HG03196 (cell line): ENCODE measurements around the gene RANGAP1.

Source experiments
- ATAC-seq: cut with Tn5 transposase; IDR thresholded peaks from one replicate; pipeline ENCODE4 v1.9.1; 2021; ENCODE audit not compliant: unreplicated experiment

Gene RANGAP1

GRCh38 chr22:41204066-41204465 is 81.9 kb downstream of the RANGAP1 start:
- ATAC-seq = no peak

DNA sequence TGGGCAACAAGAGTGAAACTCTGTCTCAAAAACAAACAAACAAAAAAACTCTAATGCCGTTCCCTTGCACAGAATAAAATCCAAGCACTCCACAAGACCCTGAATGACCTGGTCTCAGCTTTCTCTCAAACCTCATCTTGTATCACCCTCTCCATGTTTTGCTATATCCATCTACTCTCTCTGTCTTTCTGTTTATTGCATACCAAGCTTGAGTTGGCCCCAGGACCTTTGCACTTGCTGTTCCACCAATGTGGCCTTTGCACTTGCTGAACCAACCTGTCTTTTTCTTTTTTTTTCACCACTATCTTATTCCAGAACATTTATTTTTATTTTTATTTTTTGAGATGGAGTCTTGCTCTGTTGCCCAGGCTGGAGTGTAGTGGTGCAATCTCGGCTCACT is 82.9 kb downstream of the RANGAP1 start:
- ATAC-seq = no peak

DNA sequence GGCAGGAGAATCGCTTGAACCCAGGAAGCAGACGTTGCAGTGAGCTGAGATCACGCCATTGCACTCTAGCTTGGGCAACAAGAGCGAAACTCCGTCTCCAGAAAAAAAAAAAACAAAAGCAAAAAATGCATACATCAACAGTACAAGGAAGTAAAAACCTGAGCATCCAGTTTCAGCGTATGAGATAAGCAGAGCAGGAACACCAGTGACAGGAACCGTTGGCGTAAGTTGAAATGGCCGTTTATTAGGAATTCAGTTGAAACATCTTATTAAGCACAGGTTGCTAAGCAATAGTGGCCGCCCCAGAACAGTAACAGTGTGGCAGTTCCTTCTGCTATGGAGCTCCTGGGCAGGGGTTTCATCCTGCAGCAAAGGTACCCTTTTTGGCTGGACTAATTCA is 84.8 kb downstream of the RANGAP1 start:
- ATAC-seq = no peak

- ATAC-seq = no peak
Measured at GRCh38 chr22:41198027-41198580, 87.9 kb downstream of the RANGAP1 start.

DNA sequence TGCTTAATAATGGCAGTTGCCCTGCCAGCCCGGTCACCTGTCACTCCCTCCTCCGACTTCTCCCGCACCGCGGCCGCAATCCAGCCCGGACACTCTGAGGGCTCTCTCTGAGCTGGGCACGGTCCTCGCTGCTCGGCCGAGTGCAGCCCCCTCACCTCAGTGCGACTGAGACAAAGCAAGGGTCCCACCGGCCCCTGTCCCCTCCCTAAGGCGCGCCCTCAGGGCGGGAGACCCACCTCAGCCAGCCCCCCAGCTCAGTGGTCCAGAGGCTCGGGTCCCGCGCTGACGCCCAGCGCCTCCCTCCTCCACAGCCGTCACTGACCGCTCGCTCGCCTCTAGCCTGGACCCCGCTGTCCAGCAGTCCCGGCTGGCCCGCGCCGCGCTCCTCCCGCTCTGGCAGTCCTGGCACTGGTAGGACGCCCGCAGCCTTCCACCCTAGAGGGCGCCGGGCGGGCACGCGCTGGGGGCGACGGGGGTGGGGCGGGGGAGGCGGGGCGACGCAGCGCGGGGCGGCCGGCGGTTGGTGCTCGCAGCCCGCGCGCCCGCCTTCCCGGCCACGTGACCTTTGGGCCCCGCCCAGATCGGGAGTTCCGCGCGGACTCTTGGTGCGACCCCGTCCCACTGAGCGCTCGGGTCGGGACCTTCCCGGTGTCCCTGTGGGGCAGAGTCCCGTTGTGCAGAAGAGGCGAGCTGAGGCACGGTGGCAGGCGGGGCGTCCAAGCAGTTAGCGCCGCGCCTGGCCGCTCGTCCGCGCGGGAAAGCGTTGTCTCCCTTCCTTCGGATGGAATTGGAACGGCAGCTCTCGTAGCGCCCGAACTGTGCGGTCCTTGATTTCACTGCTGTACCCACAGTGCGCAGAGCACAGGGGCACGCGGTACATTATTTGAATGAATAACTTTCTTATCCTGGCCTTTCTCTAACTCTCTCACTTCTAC is 88.7 kb downstream of the RANGAP1 start:
- ATAC-seq = peak; percentile 82
